Dermis microvascular lymphatic vessel endothelial cell (primary cell): ENCODE results near the gene FER. TPM values are rescaled to one million over a fixed set of nuclear protein-coding genes. Genes with fewer than 3 reads are reported as not detected.
"Not testable (repeated sequence)": the region's sequence is repeated elsewhere in the genome, so short reads cannot be mapped to it uniquely, and the experiment has no call there.

Experiments used
- DNase-seq, 2 donors: peaks; one replicate each; pipeline versions ENCODE4 v3.0.0 to v3.0.0-alpha.2; 2010; ENCODE audit warnings: low read depth in 2 of 2
- total RNA-seq: library from RNA; depleted of rRNA; stranded (reverse); fragments of >200 nt; gene quantifications from 2 replicates; pipeline ENCODE4 v1.2.1, GENCODE V29; 2014

Gene FER
- total RNA-seq, result 11.7 and 12.3 TPM in 2 replicates

DNA sequence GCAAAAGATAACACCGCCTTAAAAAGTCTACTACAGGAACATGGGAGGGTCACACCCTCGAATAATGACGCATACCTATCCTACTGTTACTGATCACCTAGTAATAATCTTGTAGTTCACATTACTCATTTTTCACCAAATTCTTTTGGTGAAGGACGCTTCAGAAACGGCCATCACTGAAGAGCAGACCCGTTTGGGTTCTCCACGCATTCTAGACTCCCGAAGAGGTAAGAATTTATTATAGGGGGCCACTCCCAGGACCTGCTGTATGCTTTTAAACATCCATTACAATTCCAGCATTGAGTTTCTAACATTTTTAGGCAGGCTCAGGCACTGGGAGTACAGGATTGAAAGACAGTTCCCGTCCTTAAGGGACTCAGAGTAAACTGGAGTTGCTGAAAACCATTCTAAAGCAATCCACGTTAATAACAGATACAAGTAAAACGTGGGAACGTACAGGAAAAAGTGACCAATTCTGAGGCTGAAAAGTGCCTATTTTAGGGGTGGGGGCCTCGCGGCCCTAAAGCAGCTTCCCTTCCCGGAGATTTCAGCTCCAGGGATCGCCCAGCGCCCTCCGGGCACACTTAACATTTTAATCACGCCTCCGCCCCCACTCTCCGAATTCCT, at the start of gene FER:
TSS of gene FER (plus strand) at position 124 of the 627 bp plus-strand sequence. CDS start 50,286 bp downstream, outside the sequence.
- peak; percentile 77 to 86 for DNase-seq

DNA sequence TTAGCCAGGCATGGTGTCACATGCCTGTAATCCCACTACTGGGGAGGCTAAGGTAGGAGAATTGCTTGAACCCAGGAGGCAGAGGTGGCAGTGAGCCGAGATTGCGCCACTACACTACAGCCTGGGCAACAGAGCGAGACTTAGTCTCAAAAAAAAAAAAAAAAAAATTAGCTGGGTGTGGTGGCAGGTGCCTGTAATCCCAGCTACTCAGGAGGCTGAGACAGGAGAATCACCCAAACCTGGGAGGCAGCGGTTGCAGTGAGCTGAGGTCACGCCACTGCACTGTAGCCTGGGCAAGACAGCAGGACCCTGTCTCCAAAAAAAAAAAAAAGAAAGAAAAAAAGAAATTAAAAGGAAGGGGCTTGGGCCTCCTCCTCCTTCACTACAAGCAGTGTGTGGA, 47.3 kb upstream of the FER start:
- not testable (repeated sequence) for DNase-seq

DNA sequence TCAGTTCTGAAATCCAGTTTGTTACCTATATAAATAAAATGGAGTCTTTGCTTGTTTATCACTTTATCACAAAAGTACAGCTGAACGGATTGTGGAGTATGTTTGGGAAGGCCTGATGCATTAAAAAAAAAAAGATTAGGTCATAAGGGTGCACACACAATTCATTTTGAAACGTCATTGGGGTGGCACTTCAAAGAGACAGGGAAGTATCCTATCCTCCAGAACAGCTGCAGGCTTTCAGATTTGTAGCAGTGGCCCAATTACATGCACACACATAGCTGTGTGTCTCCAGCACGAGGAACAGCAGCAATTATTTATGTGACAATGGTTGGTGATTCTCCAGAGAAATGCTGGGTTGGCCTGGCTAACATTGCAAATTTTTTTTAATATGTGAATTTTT, 46.8 kb upstream of the FER start:
- no peak for DNase-seq

DNA sequence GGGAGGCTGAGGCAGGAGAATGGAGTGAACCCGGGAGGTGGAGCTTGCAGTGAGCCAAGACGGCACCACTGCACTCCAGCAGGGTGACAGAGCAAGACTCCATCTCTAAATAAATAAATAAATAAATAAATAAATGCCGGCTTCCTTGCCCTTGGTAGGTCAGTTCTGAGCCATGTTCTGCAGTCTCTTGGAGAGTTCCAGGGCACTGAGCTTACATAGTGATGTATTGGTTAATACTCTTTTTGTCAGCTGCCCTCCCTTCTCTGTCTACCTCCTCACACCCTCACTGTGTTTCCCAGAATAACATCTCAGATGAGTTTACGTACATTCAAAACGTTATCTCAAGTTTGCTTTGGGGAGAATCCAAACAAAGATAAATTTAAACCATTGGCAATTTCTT, 45.2 kb upstream of the FER start:
- DNase-seq, result no peak

DNA sequence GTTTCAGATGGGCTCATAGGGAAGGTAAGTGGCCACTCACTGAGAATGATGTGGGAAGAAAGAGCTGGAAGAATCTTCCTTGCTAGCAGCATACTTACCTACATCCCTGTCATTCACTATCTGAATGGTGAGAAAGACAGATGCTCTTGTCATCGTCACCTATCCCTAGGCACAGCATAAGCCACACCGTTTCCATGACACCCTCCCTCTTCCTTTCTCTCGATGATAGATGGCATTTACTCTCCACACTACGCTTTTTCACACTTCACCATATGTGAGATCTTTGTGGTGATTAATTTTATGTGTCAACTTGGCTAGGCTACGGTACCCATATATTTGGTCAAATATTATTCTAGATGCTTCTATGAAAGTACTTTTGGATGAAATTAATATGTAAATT, 44.4 kb upstream of the FER start:
- no peak for DNase-seq

DNA sequence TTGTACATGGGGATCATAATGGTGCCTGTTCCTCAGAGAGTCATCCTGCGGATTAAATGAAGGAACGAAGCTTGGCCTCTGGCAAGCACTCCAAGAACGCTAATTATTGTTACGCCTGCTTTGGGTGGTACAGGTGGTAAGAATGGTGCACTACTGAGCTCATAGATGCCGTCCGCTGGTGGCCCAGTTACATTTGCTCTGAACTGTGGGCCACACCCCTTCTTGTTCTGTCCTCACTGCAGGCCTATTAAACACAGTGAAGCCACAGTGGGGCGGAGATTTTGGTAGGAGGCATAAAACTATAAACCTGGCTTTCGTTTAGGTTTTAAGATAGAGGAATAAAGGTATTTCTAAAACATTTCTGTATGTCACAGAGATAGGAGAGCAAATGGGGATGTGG, 40.6 kb upstream of the FER start:
- no peak for DNase-seq

DNA sequence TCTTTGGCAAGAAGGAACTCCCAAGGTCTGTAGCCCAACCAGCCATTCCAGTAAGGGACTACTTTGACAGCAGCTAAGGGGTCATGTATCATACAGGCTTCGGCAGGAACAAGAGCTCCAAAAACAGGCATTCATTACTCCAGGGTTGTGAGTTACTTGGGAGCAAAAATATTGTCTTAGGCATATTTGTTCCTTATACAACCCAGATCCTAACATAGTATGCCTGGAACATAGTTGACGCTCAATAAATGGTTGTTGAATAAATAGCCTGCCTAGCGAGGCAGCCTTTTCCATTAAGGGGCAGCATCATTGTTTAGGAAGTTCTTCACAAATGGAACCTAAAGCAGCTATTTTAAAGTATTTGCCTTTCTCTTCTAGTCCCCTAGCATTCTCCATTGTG, 35.8 kb upstream of the FER start:
- DNase-seq, result no peak

DNA sequence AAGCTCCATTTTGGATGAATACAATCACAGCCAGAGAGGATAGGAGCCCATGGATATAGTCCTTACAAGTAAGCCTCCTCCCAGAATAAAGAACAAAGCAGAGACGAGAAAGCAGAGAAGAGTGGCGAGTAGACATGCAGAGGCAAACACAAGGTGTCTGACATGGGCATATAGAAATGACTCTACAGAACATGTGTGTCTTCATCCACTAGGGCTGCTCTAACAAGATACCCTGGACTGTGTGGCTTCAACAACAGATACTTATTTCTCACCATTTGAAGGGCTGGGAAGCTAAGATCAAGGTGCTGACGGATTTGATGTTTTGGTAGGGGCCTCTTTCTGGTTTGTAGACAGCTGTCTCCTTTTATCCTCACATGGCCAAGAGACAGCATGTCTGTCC, 32.3 kb upstream of the FER start:
- DNase-seq, result no peak

DNA sequence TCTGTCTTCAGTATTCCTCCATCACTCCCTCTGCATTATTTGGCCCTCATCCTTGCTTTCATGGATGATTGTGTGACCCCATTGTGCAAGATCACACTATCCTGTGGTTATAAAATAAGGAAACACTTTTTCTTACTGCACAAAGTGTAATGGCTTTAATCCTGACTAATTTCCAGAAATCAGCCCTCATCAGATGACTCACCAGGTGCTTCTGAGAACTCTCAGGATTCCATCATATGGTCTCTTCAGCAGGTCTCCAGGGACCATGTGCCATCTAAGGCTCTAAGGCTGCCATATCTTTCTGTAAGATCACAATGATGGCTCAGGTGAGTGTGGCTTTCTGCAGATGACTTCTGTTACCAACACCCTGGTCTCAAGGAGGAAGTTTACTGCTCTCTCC, 27.3 kb upstream of the FER start:
- DNase-seq, result no peak

DNA sequence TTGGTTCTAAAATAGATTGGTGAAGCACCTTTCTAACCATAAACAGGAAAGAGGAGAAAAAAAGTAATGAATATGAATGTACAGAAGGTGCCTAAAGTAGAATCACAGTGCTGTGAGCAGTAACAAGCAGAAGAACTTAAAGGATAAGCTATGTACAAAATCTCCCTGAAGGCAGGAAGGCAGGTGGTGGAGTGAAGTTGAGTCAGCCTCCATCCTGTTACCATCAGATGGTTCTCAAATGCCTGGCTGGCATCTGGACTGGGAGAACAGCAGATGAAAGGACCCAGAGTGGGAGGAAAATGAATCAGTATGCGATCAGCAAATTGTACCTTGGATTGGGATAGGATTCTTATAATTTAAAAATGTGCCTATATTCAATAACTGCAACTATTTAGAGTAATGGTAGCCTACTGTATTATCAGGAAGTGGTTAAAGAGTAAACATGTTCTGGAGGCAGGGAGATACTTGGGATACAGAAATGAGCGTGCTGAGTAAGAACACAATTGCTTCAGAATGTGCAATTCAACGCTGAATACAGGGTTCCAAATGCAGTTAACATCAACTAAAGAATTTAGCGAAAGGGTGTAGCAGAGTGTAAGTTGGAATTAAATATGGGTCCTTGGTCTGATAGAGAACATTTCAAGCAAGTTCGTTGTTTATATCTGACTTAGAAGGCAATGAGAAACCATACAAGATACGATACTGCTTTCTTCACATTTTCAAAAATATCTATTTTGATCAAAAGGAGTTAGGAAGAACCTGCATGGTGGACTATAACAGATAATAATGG, 21.1 kb upstream of the FER start:
- no peak for DNase-seq

DNA sequence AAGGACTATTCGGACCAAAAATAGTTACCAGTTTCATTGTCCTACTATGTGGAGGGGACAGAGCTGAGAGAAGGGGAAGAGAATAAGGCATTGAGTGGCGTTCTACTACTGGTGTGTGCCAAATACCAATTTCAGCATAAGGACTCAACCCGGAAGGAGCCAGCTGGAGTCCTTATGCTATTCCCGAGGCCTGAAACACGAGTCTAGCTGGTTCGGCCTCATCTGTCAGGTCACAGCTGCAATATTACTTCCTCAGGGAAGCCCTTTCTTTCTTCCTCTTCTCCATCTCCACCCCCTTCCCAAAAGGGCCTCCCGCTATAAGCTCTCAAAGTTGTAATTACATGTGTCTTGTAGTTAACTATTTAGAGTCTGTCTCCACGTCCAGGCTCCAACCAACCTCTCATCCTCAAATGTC, 20.5 kb upstream of the FER start:
- DNase-seq, result peak in 1 of 2 donors; percentile 10

DNA sequence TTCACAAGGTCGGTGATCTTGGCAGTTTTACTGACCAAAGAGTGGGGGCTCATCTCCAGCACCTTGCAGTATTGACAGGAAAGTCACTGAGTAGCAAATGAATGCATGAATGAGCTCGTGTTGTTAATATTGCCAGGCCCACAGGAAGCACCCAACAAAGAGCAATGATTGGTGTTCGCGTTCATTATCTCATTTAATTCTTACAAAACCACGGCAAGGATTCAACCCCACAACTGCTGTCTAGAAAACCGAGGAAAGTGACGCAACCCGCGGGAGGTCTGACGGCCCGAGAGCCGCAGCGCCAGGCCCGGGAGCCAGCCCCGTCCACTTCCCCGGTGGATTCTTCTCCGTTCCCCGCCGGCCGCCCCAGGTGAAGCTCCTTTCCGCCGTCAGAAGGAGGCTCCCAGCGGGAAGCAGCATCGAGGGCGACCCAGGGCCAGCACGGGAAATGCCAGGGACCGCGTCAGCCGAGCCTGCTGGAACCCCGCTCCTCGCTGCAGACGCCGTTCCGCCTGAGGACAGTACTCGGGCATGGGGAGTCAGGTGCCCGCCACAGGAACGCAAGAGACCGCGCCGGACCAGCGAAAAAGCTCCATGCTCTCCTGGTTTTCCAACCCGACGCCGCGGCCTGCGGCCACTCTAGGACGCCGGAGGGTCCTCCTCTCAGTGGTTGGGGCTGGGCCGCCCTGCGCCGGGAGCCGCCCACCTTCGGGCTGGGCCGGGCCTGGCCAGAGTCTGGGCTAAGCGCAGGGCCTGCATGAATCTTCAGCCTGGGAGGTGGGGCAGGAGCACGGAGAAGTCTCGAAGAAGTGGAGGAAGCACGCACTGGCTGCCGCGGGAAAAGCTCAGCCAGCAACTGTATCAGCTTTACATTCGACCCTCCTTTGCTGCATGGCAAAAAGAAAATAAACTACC, 19.8 kb upstream of the FER start:
- peak; percentile 77 to 93 for DNase-seq

DNA sequence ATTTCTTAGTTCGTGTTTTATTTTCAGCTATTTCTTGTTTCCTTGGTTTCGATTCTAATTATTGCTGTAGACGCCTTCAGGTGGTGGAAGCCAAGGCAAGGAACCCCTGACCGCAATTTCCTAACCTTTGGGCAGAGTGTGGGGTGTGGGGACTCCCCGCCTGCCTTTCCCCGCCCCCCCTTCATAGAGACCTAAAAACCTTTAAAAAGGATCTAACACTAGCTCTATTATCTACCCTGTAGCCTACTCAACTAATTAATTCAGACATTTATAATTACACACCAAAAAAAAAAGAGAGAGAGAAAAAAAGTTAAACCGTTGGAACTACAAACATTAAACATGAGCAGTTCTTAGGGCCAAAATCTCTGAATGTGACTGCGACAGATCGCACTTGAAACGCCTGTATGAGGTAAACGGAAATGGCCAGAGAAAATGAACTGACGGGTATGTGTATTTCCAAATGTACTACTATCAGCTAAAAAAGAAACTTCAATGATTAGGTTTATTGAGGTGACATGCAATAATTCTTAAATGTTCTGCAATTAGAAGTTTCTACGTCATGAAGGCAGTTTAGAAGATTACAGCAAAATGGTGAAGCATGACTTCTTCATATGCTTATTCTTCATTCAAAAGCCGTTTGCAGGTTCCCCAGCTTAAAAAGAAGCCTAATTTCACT, 19.0 kb upstream of the FER start:
- peak in 1 of 2 donors; percentile 10 for DNase-seq

DNA sequence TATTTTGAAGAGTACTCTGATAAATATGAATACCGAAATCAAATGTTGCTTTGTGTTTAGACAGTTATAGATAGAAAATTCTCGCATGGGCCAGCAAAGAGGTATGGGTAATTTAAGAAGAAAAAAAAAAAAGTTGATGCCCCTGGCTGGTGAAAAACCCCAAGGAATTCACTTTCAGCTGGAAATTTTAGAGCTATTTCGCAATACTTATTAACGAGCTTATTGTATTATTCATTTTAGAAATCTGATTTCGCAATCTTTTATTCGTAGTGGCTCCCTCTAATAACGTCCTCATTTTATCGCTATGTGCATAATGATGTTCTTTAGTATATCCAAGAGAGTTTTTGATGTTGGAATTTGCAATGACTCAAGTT, 18.5 kb upstream of the FER start:
- no peak for DNase-seq

DNA sequence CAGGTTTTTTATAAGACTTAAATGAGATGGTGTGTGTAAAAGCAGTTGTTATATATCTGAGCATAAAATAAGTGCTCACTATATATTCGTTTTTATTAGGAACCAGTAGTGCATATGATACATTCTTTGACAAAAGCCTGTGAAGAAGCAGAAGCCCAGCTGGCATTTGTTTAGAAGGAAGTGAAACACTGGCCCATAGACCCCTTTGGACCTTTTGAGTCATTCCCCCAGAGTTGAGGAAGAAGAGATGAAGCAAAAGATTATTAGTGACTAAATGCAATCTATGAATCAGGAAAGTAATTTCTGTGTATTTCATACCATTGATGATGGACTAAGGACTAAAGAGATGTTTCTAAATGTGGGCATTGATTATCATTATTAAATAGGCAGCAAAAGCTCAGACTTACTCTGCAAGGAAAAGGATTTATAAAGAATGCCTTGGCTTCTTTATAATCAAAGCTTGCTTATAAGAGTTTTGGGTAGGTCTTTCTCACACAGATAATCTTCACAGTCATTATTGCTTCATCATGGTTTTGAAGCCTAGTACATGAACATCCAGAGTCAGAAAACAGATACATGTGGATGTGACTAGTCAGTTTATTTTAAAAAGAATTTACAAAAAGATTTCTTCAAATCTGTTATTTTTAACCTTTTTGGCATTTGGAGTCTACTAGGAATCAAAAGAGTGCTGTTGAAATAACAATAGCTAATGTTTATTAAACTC, 16.9 kb upstream of the FER start:
- DNase-seq, result peak in 1 of 2 donors; percentile 19

DNA sequence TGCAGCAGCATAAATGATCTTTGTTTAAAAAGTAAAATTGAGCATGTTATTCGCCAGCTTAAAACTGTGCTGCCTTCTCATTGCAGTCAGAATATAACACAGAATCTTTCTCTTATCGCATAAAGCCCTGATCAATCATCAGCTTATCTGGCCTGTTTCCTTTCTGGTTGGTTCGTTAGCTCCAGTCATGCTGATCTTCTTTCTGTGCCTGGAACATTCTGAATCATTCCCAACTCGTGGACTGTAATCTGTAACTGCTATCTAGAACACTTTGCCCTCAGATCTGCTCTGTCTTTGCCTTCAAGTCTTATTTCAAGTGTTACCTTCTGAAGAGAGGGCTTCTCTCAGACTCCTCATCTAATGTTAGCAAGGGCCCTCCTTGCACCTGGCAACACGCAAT, 11.9 kb upstream of the FER start:
- DNase-seq, result peak in 1 of 2 donors; percentile 30

DNA sequence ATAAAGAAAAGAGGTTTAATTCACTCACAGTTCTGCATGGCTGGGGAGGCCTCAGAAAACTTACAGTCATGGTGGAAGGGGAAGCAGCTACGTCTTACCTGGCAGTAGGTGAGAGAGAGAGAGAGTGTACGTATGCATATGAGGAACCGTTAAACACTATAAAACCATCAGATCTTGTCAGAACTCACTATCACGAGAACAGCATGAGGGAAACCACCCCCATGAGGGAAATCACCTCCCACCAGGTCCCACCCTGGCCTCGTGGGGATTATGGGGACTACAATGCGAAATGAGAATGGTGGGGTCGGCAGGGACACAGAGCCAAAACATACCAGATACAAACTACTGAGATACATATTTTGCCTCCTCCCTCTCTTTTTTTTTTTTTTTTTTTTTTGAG, 10.8 kb upstream of the FER start:
- no peak for DNase-seq

DNA sequence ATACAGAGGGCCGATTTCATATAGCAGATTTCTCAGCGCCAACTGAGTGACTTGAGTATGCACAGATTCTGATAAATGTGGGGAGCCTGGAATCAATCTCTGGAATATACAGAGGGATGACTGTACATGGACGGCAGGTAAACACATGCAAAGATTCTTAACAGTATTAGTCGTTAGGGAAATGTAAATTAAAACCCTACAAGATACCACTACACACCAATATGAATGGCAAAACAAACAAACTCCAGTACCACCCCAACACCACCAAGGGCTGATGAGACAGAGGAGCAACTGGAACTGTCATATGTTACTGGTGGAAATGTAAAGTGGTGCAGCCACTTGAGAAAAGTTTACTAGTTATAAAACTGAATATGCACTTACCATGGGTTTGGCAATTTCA, 8.3 kb upstream of the FER start:
- no peak for DNase-seq

DNA sequence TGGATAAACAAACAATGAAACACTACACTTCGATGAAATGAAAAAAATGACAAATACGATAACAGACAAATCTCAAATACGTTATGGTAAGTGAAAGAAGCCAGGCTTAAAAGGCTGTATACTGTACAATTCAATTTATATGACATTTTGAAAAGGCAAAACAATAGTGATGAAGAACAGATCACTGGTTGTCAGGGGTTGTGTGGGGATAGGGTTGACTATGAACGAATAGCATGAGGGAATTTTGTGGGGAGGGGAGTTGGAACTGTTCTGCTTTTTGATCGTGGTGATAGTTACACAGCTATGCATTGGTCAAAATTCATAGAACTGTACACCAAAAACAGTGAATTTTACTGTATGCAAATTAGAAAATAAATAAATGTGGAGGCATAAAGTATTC, 7.8 kb upstream of the FER start:
- no peak for DNase-seq

DNA sequence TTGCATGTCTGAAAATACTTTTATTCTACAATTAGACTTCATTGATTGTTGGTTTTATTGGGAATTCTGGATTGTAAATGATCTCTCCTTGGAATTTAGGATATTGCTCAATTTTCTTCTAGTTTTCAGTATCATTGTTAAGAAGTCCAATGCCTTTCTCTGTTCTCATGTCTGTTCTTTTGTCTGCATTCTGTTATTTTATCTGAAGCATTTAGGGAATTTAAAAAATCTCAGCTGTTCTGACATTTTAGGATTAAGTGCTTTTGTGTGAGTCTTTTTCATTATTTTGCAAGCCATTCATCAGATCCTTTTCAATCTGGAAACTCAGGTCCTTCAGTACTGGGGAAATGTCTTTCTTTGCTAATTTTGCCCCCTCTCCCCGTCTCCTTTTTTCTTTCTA, 4.4 kb upstream of the FER start:
- no peak for DNase-seq

DNA sequence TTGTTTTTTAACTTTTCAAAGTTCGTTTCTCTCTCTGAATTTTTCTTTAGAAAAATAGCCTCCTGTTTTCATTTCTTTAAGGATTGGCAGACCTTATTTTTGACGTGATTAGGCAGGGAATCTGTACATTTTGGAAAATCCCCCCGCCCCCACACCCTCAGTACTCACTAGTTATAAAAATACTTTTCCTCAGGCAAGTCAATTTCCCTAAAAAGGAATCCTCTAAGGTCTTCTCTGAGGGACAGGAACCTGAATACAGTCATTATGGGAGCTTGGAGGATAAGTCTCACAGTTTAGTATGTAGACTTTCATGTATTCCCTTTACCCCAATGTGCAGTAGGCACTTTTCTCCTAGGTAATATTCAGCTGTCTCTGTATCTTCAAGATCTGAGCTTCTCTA, 3.9 kb upstream of the FER start:
- DNase-seq, result no peak
